SU-DHL-6 (cell line): Measurements from ENCODE around the gene RAB44.

ENCODE experiments used
- H2AFZ ChIP-seq: fragments of 200-600 bp; sonication (generic); 2 replicates; pipeline ENCODE4 v1.6.1; 2014; ENCODE audit warnings: low read depth, mild to moderate bottlenecking, moderate library complexity, mixed read lengths, antibody characterized with exemption, low read length; ENCODE audit not compliant: severe bottlenecking
- H3F3A ChIP-seq: fragments of 200-600 bp; shearing (Covaris generic); 2 replicates; pipeline ENCODE4 v1.6.0; 2016; ENCODE audit warnings: antibody characterized with exemption, mild to moderate bottlenecking; ENCODE audit not compliant: insufficient read depth
- H3K27ac ChIP-seq: fragments of 200-600 bp; sonication (generic); 2 replicates; pipeline ENCODE4 v1.5.1; 2016; ENCODE audit warnings: low read depth, mild to moderate bottlenecking, low read length, moderate library complexity, mixed read lengths
- H3K27me3 ChIP-seq: fragments of 200-600 bp; sonication (generic), shearing (Covaris generic); 2 replicates; pipeline ENCODE4 v1.6.0; 2014; ENCODE audit warnings: mild to moderate bottlenecking, low read length
- H3K36me3 ChIP-seq: fragments of 200-600 bp; sonication (generic); 2 replicates; pipeline ENCODE4 v1.6.1; 2014; ENCODE audit warnings: mild to moderate bottlenecking, low read length, mixed read lengths
- H3K4me2 ChIP-seq: fragments of 300-600, 200-600 bp; shearing (Covaris generic), sonication (generic); 2 replicates; pipeline ENCODE4 v1.6.0; 2014; ENCODE audit warnings: low read length, low read depth, mild to moderate bottlenecking; ENCODE audit not compliant: poor library complexity, severe bottlenecking
- H3K4me3 ChIP-seq: fragments of 200-600 bp; sonication (generic); 2 replicates; pipeline ENCODE4 v1.5.1; 2014; ENCODE audit warnings: antibody characterized with exemption, low read length, mild to moderate bottlenecking, mixed read lengths; ENCODE audit not compliant: insufficient read depth, poor library complexity, severe bottlenecking
- H3K79me2 ChIP-seq: fragments of 200-600 bp; sonication (generic); 2 replicates; pipeline ENCODE4 v1.6.1; 2014; ENCODE audit warnings: mild to moderate bottlenecking, low read length, moderate library complexity; ENCODE audit not compliant: insufficient read depth
- H3K9ac ChIP-seq: fragments of 200-600 bp; sonication (generic); 2 replicates; pipeline ENCODE4 v1.7.0; 2014; ENCODE audit warnings: mild to moderate bottlenecking, low read length
- H3K9me2 ChIP-seq: fragments of 200-600 bp; sonication (generic); replicated peaks from 2 replicates; pipeline ENCODE4 v1.6.1; 2014; ENCODE audit warnings: low read length; ENCODE audit not compliant: insufficient read depth
- H3K9me3 ChIP-seq: fragments of 200-600 bp; sonication (generic); 2 replicates; pipeline ENCODE4 v1.6.1; 2014; ENCODE audit warnings: low read length, mixed read lengths; ENCODE audit not compliant: insufficient read depth
- H4K20me1 ChIP-seq: fragments of 200-600 bp; sonication (generic); 2 replicates; pipeline ENCODE4 v1.6.1; 2014; ENCODE audit warnings: low read depth, mild to moderate bottlenecking, antibody characterized with exemption, low read length, moderate library complexity, mixed read lengths
- CTCF ChIP-seq: fragments of 200-600 bp; sonication (generic); IDR thresholded peaks from one replicate; pipeline ENCODE4 v1.5.1; 2017; ENCODE audit warnings: antibody characterized with exemption, mild to moderate bottlenecking, low read length, moderate library complexity; ENCODE audit not compliant: insufficient read depth, poor library complexity, severe bottlenecking
- EZH2phosphoT487 ChIP-seq: fragments of 200-600 bp; sonication (generic), shearing (Covaris generic); conservative IDR thresholded peaks from 2 replicates; pipeline ENCODE4 v1.6.1; 2018; ENCODE audit warnings: mild to moderate bottlenecking, antibody characterized with exemption, low read length, moderate library complexity, mixed read lengths

Gene RAB44

GRCh38 chr6:36720251-36721141 lies 22.9 kb downstream of the RAB44 start:
- H2AFZ ChIP-seq = no peak overlapping the region
- H3K9me2 ChIP-seq = no peaks in the 10 kb centered on the region
- no peaks in the 10 kb centered on the region for H3F3A ChIP-seq
- no peaks in the 10 kb centered on the region for H3K36me3 ChIP-seq
- no peak overlapping the region for H3K9ac ChIP-seq
- H3K27me3 ChIP-seq = no peaks in the 10 kb centered on the region
- no peaks in the 10 kb centered on the region for H4K20me1 ChIP-seq
- no peak overlapping the region for H3K4me2 ChIP-seq
- TF ChIP-seq EZH2phosphoT487 (no peak), CTCF (no peak)
- no peaks in the 10 kb centered on the region for H3K79me2 ChIP-seq
- no peak overlapping the region for H3K4me3 ChIP-seq
- no peaks in the 10 kb centered on the region for H3K9me3 ChIP-seq
- no peak overlapping the region for H3K27ac ChIP-seq

- no peaks in the 10 kb centered on the region for H3F3A ChIP-seq
- no peak overlapping the region for H3K4me3 ChIP-seq
- H4K20me1 ChIP-seq = no peaks in the 10 kb centered on the region
- H3K79me2 ChIP-seq = no peaks in the 10 kb centered on the region
- no peak overlapping the region for H3K27ac ChIP-seq
- no peaks in the 10 kb centered on the region for H3K36me3 ChIP-seq
- H2AFZ ChIP-seq = no peak overlapping the region
- no peak for TF ChIP-seq CTCF
- no peak for TF ChIP-seq EZH2phosphoT487
- no peaks in the 10 kb centered on the region for H3K9me3 ChIP-seq
- H3K27me3 ChIP-seq = no peaks in the 10 kb centered on the region
- H3K9ac ChIP-seq = no peak overlapping the region
- H3K4me2 ChIP-seq = no peak overlapping the region
- no peaks in the 10 kb centered on the region for H3K9me2 ChIP-seq
These were observed 23.9 kb downstream of the RAB44 start for GRCh38 chr6:36721369-36722140.

- no peaks in the 10 kb centered on the region for H3K9me3 ChIP-seq
- H3K27ac ChIP-seq = no peak overlapping the region
- H3K36me3 ChIP-seq = no peaks in the 10 kb centered on the region
- no peak overlapping the region for H3K4me2 ChIP-seq
- H3K9me2 ChIP-seq = no peaks in the 10 kb centered on the region
- H3F3A ChIP-seq = no peaks in the 10 kb centered on the region
- H3K79me2 ChIP-seq = no peaks in the 10 kb centered on the region
- TF ChIP-seq CTCF (no peak), EZH2phosphoT487 (no peak)
- H2AFZ ChIP-seq = no peak overlapping the region
- no peaks in the 10 kb centered on the region for H3K27me3 ChIP-seq
- no peak overlapping the region for H3K4me3 ChIP-seq
- no peak overlapping the region for H3K9ac ChIP-seq
- no peaks in the 10 kb centered on the region for H4K20me1 ChIP-seq
These were observed 24.7 kb downstream of the RAB44 start for GRCh38 chr6:36722365-36722764.
